ENCODE measurements around the gene GLI3.
A peak's percentile ranks its signal among the peaks of the same experiment; 100 is the strongest.

The GLI3 gene

GRCh38 chr7:42240416-42240815 lies 3.4 kb upstream of the GLI3 start:
- no peak for DNase-seq (ENCODE audit: insufficient read length, low spot score)
- no peak for FAIRE-seq
- TF ChIP-seq POU2F2 (IDR thresholded peaks at IDR 0.05; ENCODE audit: low read depth, low read length): no peak
- TF ChIP-seq SPI1 (IDR thresholded peaks at IDR 0.05; ENCODE audit: low read depth, low read length): no peak
- no peak for TF ChIP-seq TAF1 (IDR thresholded peaks at IDR 0.05; ENCODE audit: low read depth, low read length)
- TF ChIP-seq POLR2A (IDR thresholded peaks at IDR 0.05; ENCODE audit: low read depth, low read length): no peak
- TF ChIP-seq PAX5 (IDR thresholded peaks at IDR 0.05; ENCODE audit: insufficient read depth, low read length, severe bottlenecking): no peak
- no peak for TF ChIP-seq POLR2AphosphoS5 (IDR thresholded peaks at IDR 0.05; ENCODE audit: low read depth, low read length)

- FAIRE-seq (no peak), DNase-seq (ENCODE audit: insufficient read length, low spot score) (no peak)
- no peak for TF ChIP-seq PAX5 (IDR thresholded peaks at IDR 0.05; ENCODE audit: insufficient read depth, low read length, severe bottlenecking)
- TF ChIP-seq TAF1 (IDR thresholded peaks at IDR 0.05; ENCODE audit: low read depth, low read length): no peak
- no peak for TF ChIP-seq POLR2A (IDR thresholded peaks at IDR 0.05; ENCODE audit: low read depth, low read length)
- TF ChIP-seq POU2F2 (IDR thresholded peaks at IDR 0.05; ENCODE audit: low read depth, low read length): no peak
- no peak for TF ChIP-seq SPI1 (IDR thresholded peaks at IDR 0.05; ENCODE audit: low read depth, low read length)
Measured at GRCh38 chr7:42238709-42239366, 1.8 kb upstream of the GLI3 start.

- FAIRE-seq (no peak), DNase-seq (ENCODE audit: insufficient read length, low spot score) (peak; percentile 27)
Measured at GRCh38 chr7:42237811-42238541, 967 bp upstream of the GLI3 start.

GRCh38 chr7:42236266-42236975 lies 588 bp downstream of the GLI3 start:
- peak; percentile 30 for DNase-seq (ENCODE audit: insufficient read length, low spot score)
- TF ChIP-seq POU2F2 (IDR thresholded peaks at IDR 0.05; ENCODE audit: low read depth, low read length) (no peak), TAF1 (IDR thresholded peaks at IDR 0.05; ENCODE audit: low read depth, low read length) (no peak), POLR2A (IDR thresholded peaks at IDR 0.05; ENCODE audit: low read depth, low read length) (no peak), SPI1 (IDR thresholded peaks at IDR 0.05; ENCODE audit: low read depth, low read length) (no peak), POLR2AphosphoS5 (IDR thresholded peaks at IDR 0.05; ENCODE audit: low read depth, low read length) (no peak)
- FAIRE-seq: no peak

More at GRCh38 chr7:42237811-42238541, 967 bp upstream of the GLI3 start:
- TF ChIP-seq SPI1 (IDR thresholded peaks at IDR 0.05; ENCODE audit: low read depth, low read length) (no peak), TAF1 (IDR thresholded peaks at IDR 0.05; ENCODE audit: low read depth, low read length) (no peak)

GRCh38 chr7:42235741-42236161 lies 1.3 kb downstream of the GLI3 start:
- TF ChIP-seq PAX5 (IDR thresholded peaks at IDR 0.05; ENCODE audit: insufficient read depth, low read length, severe bottlenecking) (no peak), POLR2AphosphoS5 (IDR thresholded peaks at IDR 0.05; ENCODE audit: low read depth, low read length) (no peak), POLR2A (IDR thresholded peaks at IDR 0.05; ENCODE audit: low read depth, low read length) (no peak), POU2F2 (IDR thresholded peaks at IDR 0.05; ENCODE audit: low read depth, low read length) (no peak), TAF1 (IDR thresholded peaks at IDR 0.05; ENCODE audit: low read depth, low read length) (no peak), SPI1 (IDR thresholded peaks at IDR 0.05; ENCODE audit: low read depth, low read length) (no peak)
- DNase-seq (ENCODE audit: insufficient read length, low spot score) (no peak), FAIRE-seq (no peak)

- no peak for FAIRE-seq
- TF ChIP-seq PAX5 (IDR thresholded peaks at IDR 0.05; ENCODE audit: insufficient read depth, low read length, severe bottlenecking) (no peak), POLR2A (IDR thresholded peaks at IDR 0.05; ENCODE audit: low read depth, low read length) (no peak), POU2F2 (IDR thresholded peaks at IDR 0.05; ENCODE audit: low read depth, low read length) (no peak), SPI1 (IDR thresholded peaks at IDR 0.05; ENCODE audit: low read depth, low read length) (no peak), POLR2AphosphoS5 (IDR thresholded peaks at IDR 0.05; ENCODE audit: low read depth, low read length) (no peak), TAF1 (IDR thresholded peaks at IDR 0.05; ENCODE audit: low read depth, low read length) (no peak)
- no peak for DNase-seq (ENCODE audit: insufficient read length, low spot score)
Measured at GRCh38 chr7:42234736-42235135, 2.3 kb downstream of the GLI3 start.

GRCh38 chr7:42233695-42234331 lies 3.2 kb downstream of the GLI3 start:
- TF ChIP-seq TAF1 (IDR thresholded peaks at IDR 0.05; ENCODE audit: low read depth, low read length) (no peak), POLR2AphosphoS5 (IDR thresholded peaks at IDR 0.05; ENCODE audit: low read depth, low read length) (no peak), PAX5 (IDR thresholded peaks at IDR 0.05; ENCODE audit: insufficient read depth, low read length, severe bottlenecking) (no peak), POLR2A (IDR thresholded peaks at IDR 0.05; ENCODE audit: low read depth, low read length) (no peak), POU2F2 (IDR thresholded peaks at IDR 0.05; ENCODE audit: low read depth, low read length) (no peak)
- FAIRE-seq (no peak), DNase-seq (ENCODE audit: insufficient read length, low spot score) (no peak)

- TF ChIP-seq PAX5 (IDR thresholded peaks at IDR 0.05; ENCODE audit: insufficient read depth, low read length, severe bottlenecking): no peak
- no peak for TF ChIP-seq POLR2A (IDR thresholded peaks at IDR 0.05; ENCODE audit: low read depth, low read length)
- TF ChIP-seq POU2F2 (IDR thresholded peaks at IDR 0.05; ENCODE audit: low read depth, low read length): no peak
- no peak for TF ChIP-seq TAF1 (IDR thresholded peaks at IDR 0.05; ENCODE audit: low read depth, low read length)
- TF ChIP-seq SPI1 (IDR thresholded peaks at IDR 0.05; ENCODE audit: low read depth, low read length): no peak
- no peak for TF ChIP-seq POLR2AphosphoS5 (IDR thresholded peaks at IDR 0.05; ENCODE audit: low read depth, low read length)
- FAIRE-seq (no peak), DNase-seq (ENCODE audit: insufficient read length, low spot score) (no peak)
Measured at GRCh38 chr7:42233171-42233570, 3.8 kb downstream of the GLI3 start.

GRCh38 chr7:42232275-42232674 lies 4.7 kb downstream of the GLI3 start:
- DNase-seq (ENCODE audit: insufficient read length, low spot score): no peak
- FAIRE-seq: no peak
- TF ChIP-seq POLR2A (IDR thresholded peaks at IDR 0.05; ENCODE audit: low read depth, low read length) (no peak), POLR2AphosphoS5 (IDR thresholded peaks at IDR 0.05; ENCODE audit: low read depth, low read length) (no peak), SPI1 (IDR thresholded peaks at IDR 0.05; ENCODE audit: low read depth, low read length) (no peak), PAX5 (IDR thresholded peaks at IDR 0.05; ENCODE audit: insufficient read depth, low read length, severe bottlenecking) (no peak), TAF1 (IDR thresholded peaks at IDR 0.05; ENCODE audit: low read depth, low read length) (no peak), POU2F2 (IDR thresholded peaks at IDR 0.05; ENCODE audit: low read depth, low read length) (no peak)
